Gastroesophageal sphincter (tissue), 4 donors: Measurements from ENCODE around the gene PPP3CA. TPM values are rescaled to one million over a fixed set of nuclear protein-coding genes. Genes with fewer than 3 reads are reported as not detected.

Experiments
- ATAC-seq: fragments of 150-250 bp; one replicate; pipeline ENCODE4 v1.9.1; 2016; ENCODE audit warnings: mild to moderate bottlenecking, moderate library complexity
- H3K27ac ChIP-seq, 4 donors: fragments of 200-600 bp; sonication (generic) in 3 of 4; 1 replicate in 3 of 4; 2 replicates in 1 of 4; pipeline ENCODE4 v1.5.1; 2016 to 2019
- H3K27me3 ChIP-seq: fragments of 200-600 bp; sonication (generic); one replicate; pipeline ENCODE4 v1.5.1; 2019
- H3K36me3 ChIP-seq, 2 donors: fragments of 200-600 bp; sonication (generic); one replicate each; pipeline ENCODE4 v1.5.1; 2019; ENCODE audit warnings: control low read depth in 1 of 2
- H3K4me1 ChIP-seq, 3 donors: fragments of 200-600 bp; sonication (generic); 1 replicate in 2 of 3; 2 replicates in 1 of 3; pipeline ENCODE4 v1.5.1; 2016 to 2019; ENCODE audit warnings: control low read depth in 2 of 3
- H3K4me3 ChIP-seq, 2 donors: fragments of 200-600 bp; sonication (generic); one replicate each; pipeline ENCODE4 v1.5.1; 2019; ENCODE audit warnings: mild to moderate bottlenecking in 1 of 2, moderate library complexity in 1 of 2
- H3K9me3 ChIP-seq, 3 donors: fragments of 200-600 bp; sonication (generic); one replicate each; pipeline ENCODE4 v1.5.1; 2017 to 2019; ENCODE audit warnings: control low read depth in 2 of 3
- CTCF ChIP-seq, 4 experiments: fragments of 200-600 bp in 2 of 4; fragments of 450-650 bp in 2 of 4; sonication (generic) in 1 of 4; IDR thresholded peaks; one replicate each; pipeline ENCODE4 v1.5.1; 2017 to 2019; ENCODE audit warnings: antibody characterized with exemption in 4 of 4, mild to moderate bottlenecking in 2 of 4, moderate library complexity in 2 of 4
- EP300 ChIP-seq: sonication (generic); formaldehyde crosslinking; IDR thresholded peaks from one replicate; pipeline ENCODE4 v1.6.1; 2017; ENCODE audit warnings: antibody characterized with exemption, mild to moderate bottlenecking
- POLR2A ChIP-seq, 2 donors: fragments of 450-650 bp; IDR thresholded peaks; one replicate each; pipeline ENCODE4 v1.6.1; 2017; ENCODE audit warnings: antibody characterized with exemption in 2 of 2, mild to moderate bottlenecking in 2 of 2, moderate library complexity in 1 of 2
- POLR2AphosphoS5 ChIP-seq: sonication (generic); formaldehyde crosslinking; IDR thresholded peaks from one replicate; pipeline ENCODE4 v1.6.1; 2017; ENCODE audit warnings: antibody characterized with exemption
- WGBS, 2 donors: methylation state at CpG; one replicate each; pipeline ENCODE4 v1.1.5; 2018; ENCODE audit warnings: low coverage in 1 of 2; 5-methylcytosine and 5-hydroxymethylcytosine counted together
- total RNA-seq, 4 donors: library from RNA; depleted of rRNA; stranded (reverse); fragments of >200 nt; gene quantifications; one replicate each; pipeline ENCODE4 v1.1.0, GENCODE V29; 2016

PPP3CA gene
- total RNA-seq, 4 donors from 2014 or later, result 21.1 to 29.2 (median 24.8) TPM

GRCh38 chr4:101357751-101358150 is 10.4 kb upstream of the PPP3CA start:
- TF ChIP-seq POLR2A (IDR thresholded peaks at IDR 0.05), result no peak
- TF ChIP-seq POLR2AphosphoS5, result no peak
- Histone ChIP-seq H3K27me3 (no peaks in the 10 kb centered on the region), H3K4me1 (peaks cover 6 to 14% (median 9%) of the 10 kb centered on the region in 3 donors), H3K27ac (no peak overlapping the region), H3K36me3 (no peaks in the 10 kb centered on the region), H3K4me3 (no peak overlapping the region), H3K9me3 (no peaks in the 10 kb centered on the region)
- WGBS, 2 donors, result 69% methylated on average over 2 of the region's 3 CpGs; no CpG with 5 or more reads in 1 of the 2 donors
- no peak for ATAC-seq

- ATAC-seq, result no peak
- TF ChIP-seq CTCF (IDR thresholded peaks at IDR 0.05) (no peak), EP300 (no peak), POLR2AphosphoS5 (peak; percentile 22), POLR2A (IDR thresholded peaks at IDR 0.05) (no peak)
- no peaks in the 10 kb centered on the region for H3K9me3 ChIP-seq
- no peak overlapping the region for H3K4me3 ChIP-seq
- peaks cover 6 to 14% (median 9%) of the 10 kb centered on the region in 3 donors for H3K4me1 ChIP-seq
- H3K27ac ChIP-seq, result no peak overlapping the region
- no peaks in the 10 kb centered on the region for H3K27me3 ChIP-seq
- no peaks in the 10 kb centered on the region for H3K36me3 ChIP-seq
Observed at GRCh38 chr4:101356928-101357327, 9.6 kb upstream of the PPP3CA start.

- Histone ChIP-seq H3K27ac (no peak overlapping the region), H3K4me1 (peaks cover 6 to 14% (median 9%) of the 10 kb centered on the region in 3 donors), H3K9me3 (no peaks in the 10 kb centered on the region), H3K36me3 (no peaks in the 10 kb centered on the region), H3K27me3 (no peaks in the 10 kb centered on the region), H3K4me3 (no peak overlapping the region)
- TF ChIP-seq CTCF (IDR thresholded peaks at IDR 0.05), result no peak
- peak; percentile 68 for TF ChIP-seq POLR2AphosphoS5
- 51 to 56% methylated on average over 6 to 7 of the region's 8 CpGs for WGBS, 2 donors
- peak; percentile 65 for ATAC-seq
Observed at GRCh38 chr4:101355767-101356702, 8.7 kb upstream of the PPP3CA start.

- WGBS, 2 donors, result 92 to 93% methylated on average over 3 of the region's 3 CpGs
- no peak overlapping the region for H3K4me3 ChIP-seq
- peaks cover 6 to 14% (median 9%) of the 10 kb centered on the region in 3 donors for H3K4me1 ChIP-seq
- no peaks in the 10 kb centered on the region for H3K9me3 ChIP-seq
- no peak overlapping the region for H3K27ac ChIP-seq
- no peaks in the 10 kb centered on the region for H3K27me3 ChIP-seq
- TF ChIP-seq POLR2A (IDR thresholded peaks at IDR 0.05) (no peak), POLR2AphosphoS5 (no peak), CTCF (IDR thresholded peaks at IDR 0.05) (no peak), EP300 (no peak)
- no peaks in the 10 kb centered on the region for H3K36me3 ChIP-seq
- no peak for ATAC-seq
Observed at GRCh38 chr4:101355246-101355645, 7.9 kb upstream of the PPP3CA start.

- no peak for ATAC-seq
- TF ChIP-seq CTCF (IDR thresholded peaks at IDR 0.05), result no peak
- TF ChIP-seq EP300, result no peak
- Histone ChIP-seq H3K9me3 (no peaks in the 10 kb centered on the region), H3K36me3 (no peaks in the 10 kb centered on the region), H3K27ac (peak overlapping the region in 1 of 4 donors; percentile 97), H3K4me3 (no peak overlapping the region), H3K4me1 (peaks cover 0 to 25% (median 5%) of the 10 kb centered on the region in 3 donors), H3K27me3 (no peaks in the 10 kb centered on the region)
- 83 to 90% methylated on average over 2 of the region's 2 CpGs for WGBS, 2 donors
Observed at GRCh38 chr4:101349801-101350064, 2.4 kb upstream of the PPP3CA start.
